Measurements from ENCODE around the gene CYB5R3.
A peak's percentile ranks its signal among the peaks of the same experiment; 100 is the strongest.

CYB5R3 gene

DNA sequence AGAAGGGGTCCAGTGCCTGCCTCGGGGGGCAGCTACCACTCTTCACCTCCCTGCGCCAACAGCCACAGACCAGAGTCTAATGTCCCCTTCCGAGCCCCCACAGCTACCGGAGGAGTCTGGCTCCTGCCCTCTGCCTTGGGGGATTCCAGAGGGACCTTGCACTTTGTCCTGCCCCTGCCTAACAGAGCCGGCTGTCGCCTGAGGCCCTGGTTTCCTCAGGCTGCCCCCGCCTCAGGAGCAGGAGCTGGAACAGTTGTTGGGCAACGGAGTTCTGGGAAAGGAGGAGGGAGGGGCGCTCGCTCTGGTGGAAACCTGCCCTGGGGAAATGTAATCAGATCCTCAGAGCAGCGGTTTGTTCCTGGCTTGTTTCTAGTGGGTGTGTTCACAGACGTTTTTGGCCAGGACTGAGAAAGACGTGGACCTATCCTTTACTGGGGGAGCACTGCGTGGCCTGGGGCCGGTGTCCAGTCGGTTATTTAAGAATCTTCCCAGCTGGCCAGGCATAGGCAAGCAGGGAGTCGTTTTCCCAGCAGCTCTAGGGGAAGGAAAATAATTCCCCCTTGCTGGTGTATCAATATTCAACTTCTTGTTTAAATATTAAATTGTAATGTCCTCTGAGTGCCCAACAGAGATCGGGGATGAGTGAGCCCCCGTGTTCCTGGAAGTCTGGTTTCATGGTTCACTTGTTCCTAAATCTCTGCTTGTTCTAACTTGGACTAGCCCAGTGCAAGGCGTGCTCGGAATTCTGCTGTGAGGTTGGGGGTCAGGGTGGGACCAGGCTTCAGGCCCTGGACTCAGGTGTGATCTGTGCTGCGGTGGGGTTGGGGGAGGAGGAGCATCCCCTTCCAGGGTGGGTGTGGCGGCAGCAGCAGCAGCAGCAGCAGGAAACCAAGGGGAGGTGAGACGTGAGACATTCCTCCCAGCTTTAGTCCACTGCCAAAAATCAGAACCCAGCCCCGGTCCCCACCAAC is 39.3 kb upstream of the CYB5R3 start:
- no CpG with 5 or more reads among the region's 25 CpGs for WGBS (ENCODE audit: insufficient coverage, insufficient read length)
- peak; percentile 29 for DNase-seq (ENCODE audit: low read depth, low spot score)
- no peak overlapping the region for H3K4me3 ChIP-seq (ENCODE audit: low read length)
- no peak overlapping the region for H3K27ac ChIP-seq (ENCODE audit: low read length)
- no peaks in the 10 kb centered on the region for H3K9me3 ChIP-seq (ENCODE audit: control insufficient read depth, insufficient read depth, low read length)
- no peaks in the 10 kb centered on the region for H3K36me3 ChIP-seq (ENCODE audit: control insufficient read depth, insufficient read depth, low read length)
- no peaks in the 10 kb centered on the region for H3K27me3 ChIP-seq (ENCODE audit: control insufficient read depth, insufficient read depth, low read length)
- 0 out of 2 replicates have a peak, but pooled peaks cover 2% of the 10 kb centered on the region for H3K4me1 ChIP-seq (ENCODE audit: control insufficient read depth, insufficient read depth, low read length)

- no CpG with 5 or more reads among the region's 14 CpGs for WGBS (ENCODE audit: insufficient coverage, insufficient read length)
- 0 out of 2 replicates have a peak, but pooled peaks cover 2% of the 10 kb centered on the region for H3K4me1 ChIP-seq (ENCODE audit: control insufficient read depth, insufficient read depth, low read length)
Observed at GRCh38 chr22:42686756-42687491, 37.7 kb upstream of the CYB5R3 start.

DNA sequence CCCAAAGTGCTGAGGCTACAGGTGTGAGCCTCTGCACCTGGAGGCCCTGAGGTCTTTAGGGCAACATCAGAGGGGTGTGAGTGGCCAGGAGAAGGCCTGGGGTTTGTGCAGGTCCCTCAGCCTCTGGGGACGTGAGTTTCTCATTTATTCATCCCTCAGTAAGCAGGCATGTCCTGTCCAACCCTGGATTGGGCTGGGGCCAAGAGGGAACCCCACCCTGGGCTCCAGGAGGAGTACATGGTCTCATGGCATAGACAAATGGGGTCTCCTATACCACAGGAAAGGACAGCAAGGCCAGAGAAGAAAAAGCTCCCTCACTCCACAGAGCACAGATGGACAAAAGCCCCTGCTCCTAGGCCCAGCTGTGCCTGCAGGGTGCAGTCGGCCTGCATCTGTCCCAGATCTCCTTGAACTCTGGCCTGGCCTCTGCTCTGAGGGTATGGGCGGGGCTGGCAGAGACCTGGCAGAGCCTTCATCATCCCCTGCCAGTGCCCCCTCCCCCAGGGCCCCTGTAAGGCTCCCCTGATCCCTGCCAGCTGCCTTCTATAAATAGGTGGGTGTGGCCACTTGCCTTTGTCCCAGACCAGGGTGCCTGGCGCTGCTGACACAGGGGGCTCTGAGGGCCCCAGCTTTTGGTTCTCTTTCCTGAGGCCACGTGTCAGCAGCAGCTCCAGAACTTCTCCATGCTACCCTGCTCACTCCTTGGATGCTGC is 36.9 kb upstream of the CYB5R3 start:
- Histone ChIP-seq H3K9me3 (ENCODE audit: control insufficient read depth, insufficient read depth, low read length) (no peaks in the 10 kb centered on the region), H3K27me3 (ENCODE audit: control insufficient read depth, insufficient read depth, low read length) (no peaks in the 10 kb centered on the region), H3K4me3 (ENCODE audit: low read length) (no peak overlapping the region), H3K4me1 (ENCODE audit: control insufficient read depth, insufficient read depth, low read length) (0 out of 2 replicates have a peak, but pooled peaks cover 2% of the 10 kb centered on the region), H3K27ac (ENCODE audit: low read length) (no peak overlapping the region), H3K36me3 (ENCODE audit: control insufficient read depth, insufficient read depth, low read length) (no peaks in the 10 kb centered on the region)
- no CpG with 5 or more reads among the region's 5 CpGs for WGBS (ENCODE audit: insufficient coverage, insufficient read length)
- DNase-seq (ENCODE audit: low read depth, low spot score), result no peak

More at GRCh38 chr22:42686756-42687491, 37.7 kb upstream of the CYB5R3 start:
- Histone ChIP-seq H3K4me3 (ENCODE audit: low read length) (no peak overlapping the region), H3K27me3 (ENCODE audit: control insufficient read depth, insufficient read depth, low read length) (no peaks in the 10 kb centered on the region), H3K36me3 (ENCODE audit: control insufficient read depth, insufficient read depth, low read length) (no peaks in the 10 kb centered on the region), H3K9me3 (ENCODE audit: control insufficient read depth, insufficient read depth, low read length) (no peaks in the 10 kb centered on the region), H3K27ac (ENCODE audit: low read length) (no peak overlapping the region)
- no peak for DNase-seq (ENCODE audit: low read depth, low spot score)

- no peak for DNase-seq (ENCODE audit: low read depth, low spot score)
- Histone ChIP-seq H3K27me3 (ENCODE audit: control insufficient read depth, insufficient read depth, low read length) (no peaks in the 10 kb centered on the region), H3K36me3 (ENCODE audit: control insufficient read depth, insufficient read depth, low read length) (no peaks in the 10 kb centered on the region), H3K9me3 (ENCODE audit: control insufficient read depth, insufficient read depth, low read length) (no peaks in the 10 kb centered on the region), H3K27ac (ENCODE audit: low read length) (no peak overlapping the region), H3K4me1 (ENCODE audit: control insufficient read depth, insufficient read depth, low read length) (0 out of 2 replicates have a peak, but pooled peaks cover 2% of the 10 kb centered on the region), H3K4me3 (ENCODE audit: low read length) (no peak overlapping the region)
- no CpG with 5 or more reads among the region's 11 CpGs for WGBS (ENCODE audit: insufficient coverage, insufficient read length)
Observed at GRCh38 chr22:42684462-42685195, 35.4 kb upstream of the CYB5R3 start.

GRCh38 chr22:42683578-42684283 is 34.5 kb upstream of the CYB5R3 start:
- H3K9me3 ChIP-seq (ENCODE audit: control insufficient read depth, insufficient read depth, low read length), result no peaks in the 10 kb centered on the region
- H3K27ac ChIP-seq (ENCODE audit: low read length), result no peak overlapping the region
- no peaks in the 10 kb centered on the region for H3K36me3 ChIP-seq (ENCODE audit: control insufficient read depth, insufficient read depth, low read length)
- whole genome bisulfite sequencing (ENCODE audit: insufficient coverage, insufficient read length), result no CpG with 5 or more reads among the region's 8 CpGs
- no peaks in the 10 kb centered on the region for H3K4me1 ChIP-seq (ENCODE audit: control insufficient read depth, insufficient read depth, low read length)
- no peak for DNase-seq (ENCODE audit: low read depth, low spot score)
- no peak overlapping the region for H3K4me3 ChIP-seq (ENCODE audit: low read length)
- no peaks in the 10 kb centered on the region for H3K27me3 ChIP-seq (ENCODE audit: control insufficient read depth, insufficient read depth, low read length)

DNA sequence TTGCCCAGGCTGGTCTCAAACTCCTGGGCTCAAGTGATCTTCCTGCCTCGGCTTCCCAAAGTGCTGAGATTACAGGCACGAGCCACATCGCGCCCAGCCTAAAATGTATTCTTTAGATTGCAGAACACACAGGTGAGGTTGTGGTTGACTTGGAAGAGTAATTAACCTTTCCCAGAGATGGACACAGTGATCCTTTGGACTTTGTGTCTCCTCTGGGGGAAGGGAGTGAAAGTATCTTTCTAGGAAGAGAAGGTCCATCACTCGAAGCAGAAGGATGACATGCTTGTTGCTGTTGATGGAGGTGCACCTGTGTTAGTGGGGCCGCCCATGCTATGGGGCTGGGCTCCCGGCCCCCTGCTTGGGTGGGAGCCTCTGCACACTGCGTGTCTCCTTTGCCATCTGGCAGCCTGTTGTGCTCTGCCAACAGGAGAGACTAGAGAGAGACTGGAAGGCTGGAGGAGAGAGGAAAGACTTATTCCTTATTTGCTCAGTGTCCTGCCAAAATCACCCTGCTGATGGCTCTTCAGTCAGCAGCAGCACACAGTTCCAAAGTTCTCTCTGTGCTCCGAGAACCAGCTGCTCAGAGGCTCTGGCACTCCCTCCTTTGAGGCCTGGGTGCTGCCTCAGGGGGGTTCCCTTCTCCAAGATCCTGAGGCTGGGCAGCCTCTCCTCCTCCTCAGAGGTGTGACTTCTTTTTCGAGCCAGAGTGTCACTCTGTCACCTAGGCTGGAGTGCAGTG is 33.1 kb upstream of the CYB5R3 start:
- WGBS (ENCODE audit: insufficient coverage, insufficient read length), result no CpG with 5 or more reads among the region's 10 CpGs
- no peak for DNase-seq (ENCODE audit: low read depth, low spot score)
- Histone ChIP-seq H3K27me3 (ENCODE audit: control insufficient read depth, insufficient read depth, low read length) (no peaks in the 10 kb centered on the region), H3K4me3 (ENCODE audit: low read length) (no peak overlapping the region), H3K4me1 (ENCODE audit: control insufficient read depth, insufficient read depth, low read length) (no peaks in the 10 kb centered on the region), H3K36me3 (ENCODE audit: control insufficient read depth, insufficient read depth, low read length) (no peaks in the 10 kb centered on the region), H3K9me3 (ENCODE audit: control insufficient read depth, insufficient read depth, low read length) (no peaks in the 10 kb centered on the region), H3K27ac (ENCODE audit: low read length) (no peak overlapping the region)

DNA sequence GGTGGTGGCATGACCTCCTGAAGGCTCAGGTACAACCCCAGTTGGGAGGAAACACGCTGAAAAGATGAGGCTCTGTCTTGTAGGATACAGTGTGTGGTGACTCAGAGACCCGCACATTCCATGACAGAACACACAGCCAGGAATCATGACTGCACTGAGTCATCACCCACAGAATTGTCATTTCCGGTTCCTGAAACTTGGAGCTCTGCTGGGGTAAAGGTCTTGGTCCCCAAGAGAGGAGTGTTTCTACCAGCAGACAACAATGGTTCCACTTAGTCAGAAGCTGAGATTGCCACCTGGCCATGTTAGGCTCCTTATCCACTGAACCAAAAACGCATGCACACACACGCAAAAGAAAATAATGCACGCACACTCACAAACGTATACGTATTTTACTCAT is 31.5 kb upstream of the CYB5R3 start:
- no peak for DNase-seq (ENCODE audit: low read depth, low spot score)
- WGBS (ENCODE audit: insufficient coverage, insufficient read length), result 100% methylated on average over 5 of the region's 8 CpGs

DNA sequence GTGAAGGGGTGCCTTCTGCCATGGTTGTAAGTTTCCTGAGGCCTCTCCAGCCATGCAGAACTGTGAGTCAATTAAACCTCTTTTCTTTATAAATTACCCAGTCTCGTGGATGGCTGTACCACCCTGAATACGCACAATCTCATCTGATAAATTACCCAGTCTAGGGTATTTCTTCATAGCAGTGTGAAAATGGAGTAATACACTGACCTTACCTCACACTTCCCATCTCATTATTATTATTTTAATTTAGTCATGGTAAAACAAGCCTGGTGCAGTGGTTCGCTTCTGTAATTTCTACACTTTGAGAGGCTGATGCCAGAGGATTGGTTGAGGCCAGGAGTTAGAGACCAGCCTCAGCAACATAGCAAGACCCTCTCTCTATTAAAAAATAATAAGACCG is 30.5 kb upstream of the CYB5R3 start:
- Histone ChIP-seq H3K4me1 (ENCODE audit: control insufficient read depth, insufficient read depth, low read length) (no peaks in the 10 kb centered on the region), H3K9me3 (ENCODE audit: control insufficient read depth, insufficient read depth, low read length) (no peaks in the 10 kb centered on the region), H3K27ac (ENCODE audit: low read length) (no peak overlapping the region), H3K27me3 (ENCODE audit: control insufficient read depth, insufficient read depth, low read length) (no peaks in the 10 kb centered on the region), H3K36me3 (ENCODE audit: control insufficient read depth, insufficient read depth, low read length) (no peaks in the 10 kb centered on the region), H3K4me3 (ENCODE audit: low read length) (no peak overlapping the region)
- DNase-seq (ENCODE audit: low read depth, low spot score), result no peak
- no CpG with 5 or more reads among the region's 4 CpGs for WGBS (ENCODE audit: insufficient coverage, insufficient read length)

More for the DNA sequence above, 31.5 kb upstream of the CYB5R3 start:
- no peaks in the 10 kb centered on the region for H3K36me3 ChIP-seq (ENCODE audit: control insufficient read depth, insufficient read depth, low read length)
- H3K4me1 ChIP-seq (ENCODE audit: control insufficient read depth, insufficient read depth, low read length), result no peaks in the 10 kb centered on the region
- H3K4me3 ChIP-seq (ENCODE audit: low read length), result no peak overlapping the region
- no peaks in the 10 kb centered on the region for H3K27me3 ChIP-seq (ENCODE audit: control insufficient read depth, insufficient read depth, low read length)
- no peaks in the 10 kb centered on the region for H3K9me3 ChIP-seq (ENCODE audit: control insufficient read depth, insufficient read depth, low read length)
- no peak overlapping the region for H3K27ac ChIP-seq (ENCODE audit: low read length)

GRCh38 chr22:42678894-42679293 is 29.7 kb upstream of the CYB5R3 start:
- Histone ChIP-seq H3K9me3 (ENCODE audit: control insufficient read depth, insufficient read depth, low read length) (no peaks in the 10 kb centered on the region), H3K27ac (ENCODE audit: low read length) (no peak overlapping the region), H3K4me3 (ENCODE audit: low read length) (no peak overlapping the region), H3K36me3 (ENCODE audit: control insufficient read depth, insufficient read depth, low read length) (no peaks in the 10 kb centered on the region), H3K27me3 (ENCODE audit: control insufficient read depth, insufficient read depth, low read length) (no peaks in the 10 kb centered on the region), H3K4me1 (ENCODE audit: control insufficient read depth, insufficient read depth, low read length) (no peaks in the 10 kb centered on the region)
- WGBS (ENCODE audit: insufficient coverage, insufficient read length), result no CpG with 5 or more reads among the region's 1 CpG
- DNase-seq (ENCODE audit: low read depth, low spot score), result no peak

All from iPS DF 6.9 (cell line).